ENCODE results near the gene C9.

- TF ChIP-seq EP300 (IDR thresholded peaks at IDR 0.05; ENCODE audit: low read depth) (no peak), CTCF (IDR thresholded peaks at IDR 0.05) (no peak), POLR2A (IDR thresholded peaks at IDR 0.05) (no peak)
Measured at GRCh38 chr5:39309534-39309933, 54.8 kb downstream of the C9 start.

Measured in transverse colon (tissue), 3 donors.